ENCODE measurements around the gene AFAP1.

Gene AFAP1

GRCh38 chr4:7781993-7782392 lies 157.7 kb downstream of the AFAP1 start:
- H3K4me3 ChIP-seq (ENCODE audit: low read depth, low read length), result no peak overlapping the region
- no peak for DNase-seq
- peaks cover 76% of the 10 kb centered on the region for H3K36me3 ChIP-seq (replicated peaks)
- no peak for TF ChIP-seq CTCF (IDR thresholded peaks at IDR 0.05; ENCODE audit: low read depth, low read length, missing control alignments)
- no peaks in the 10 kb centered on the region for H3K27me3 ChIP-seq (replicated peaks)
- peak overlapping the region; percentile 63 for H3K27ac ChIP-seq
- in situ Hi-C loops (cut with HindIII; ENCODE audit: low pct_ligation_motif_present, low sequenced_read_pairs), result no loop called here

DNA sequence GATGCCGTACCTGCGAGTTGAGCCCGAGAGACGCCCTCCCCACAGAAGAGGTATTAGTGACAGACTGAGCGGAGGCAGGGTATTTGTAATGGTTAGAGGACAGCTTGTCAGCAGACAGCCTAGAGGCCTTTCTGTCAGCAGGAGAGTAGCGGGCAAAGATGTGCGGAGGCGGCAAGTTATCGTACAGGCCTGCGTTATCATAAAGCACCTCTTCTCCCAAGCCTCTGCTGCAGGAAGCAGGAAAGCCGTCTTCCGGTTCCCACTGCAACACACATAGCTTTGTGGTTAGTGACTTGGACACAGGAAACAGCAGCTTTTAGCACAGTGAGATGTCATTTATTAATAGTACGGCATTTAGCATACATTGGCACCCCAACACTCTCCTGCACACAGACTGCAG lies 158.3 kb downstream of the AFAP1 start:
- no peak for TF ChIP-seq CTCF (IDR thresholded peaks at IDR 0.05; ENCODE audit: low read depth, low read length, missing control alignments)
- in situ Hi-C loops (cut with HindIII; ENCODE audit: low pct_ligation_motif_present, low sequenced_read_pairs), result no loop called here
- Histone ChIP-seq H3K27me3 (replicated peaks) (no peaks in the 10 kb centered on the region), H3K4me3 (ENCODE audit: low read depth, low read length) (no peak overlapping the region), H3K27ac (peak overlapping the region; percentile 63), H3K36me3 (replicated peaks) (peaks cover 77% of the 10 kb centered on the region)
- peak; percentile 86 for DNase-seq

DNA sequence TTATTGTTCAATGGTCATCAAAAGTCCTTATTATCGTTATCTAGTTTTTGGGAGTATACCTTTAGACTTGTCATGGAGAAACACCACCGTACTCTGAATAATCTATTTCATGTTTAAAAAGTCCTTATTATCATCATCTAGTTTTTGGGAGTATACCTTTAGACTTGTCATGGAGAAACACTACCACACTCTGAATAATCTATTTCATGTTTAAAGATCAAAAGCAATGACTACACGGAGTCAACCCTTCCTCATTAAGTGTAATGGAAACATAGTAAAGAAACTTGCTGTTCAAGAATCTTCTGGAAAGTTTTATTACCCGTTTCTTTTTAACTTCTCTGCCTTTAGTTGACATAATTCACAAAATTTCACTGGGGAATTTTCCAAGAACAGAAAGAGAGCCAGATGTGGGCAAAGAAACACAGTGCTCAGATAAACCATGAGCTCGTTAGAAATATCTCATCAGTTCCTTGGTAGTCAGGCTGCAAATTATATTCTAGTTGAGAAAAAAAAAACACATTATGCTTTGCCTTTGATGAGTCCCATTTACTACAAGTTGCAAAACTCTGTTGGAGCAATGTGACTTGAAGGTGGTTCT lies 158.8 kb downstream of the AFAP1 start:
- in situ Hi-C loops (cut with HindIII; ENCODE audit: low pct_ligation_motif_present, low sequenced_read_pairs), result no loop called here
- no peak for TF ChIP-seq CTCF (IDR thresholded peaks at IDR 0.05; ENCODE audit: low read depth, low read length, missing control alignments)
- Histone ChIP-seq H3K36me3 (replicated peaks) (peaks cover 77% of the 10 kb centered on the region), H3K4me3 (ENCODE audit: low read depth, low read length) (no peak overlapping the region), H3K27ac (peak overlapping the region; percentile 63), H3K27me3 (replicated peaks) (no peaks in the 10 kb centered on the region)
- DNase-seq, result no peak

DNA sequence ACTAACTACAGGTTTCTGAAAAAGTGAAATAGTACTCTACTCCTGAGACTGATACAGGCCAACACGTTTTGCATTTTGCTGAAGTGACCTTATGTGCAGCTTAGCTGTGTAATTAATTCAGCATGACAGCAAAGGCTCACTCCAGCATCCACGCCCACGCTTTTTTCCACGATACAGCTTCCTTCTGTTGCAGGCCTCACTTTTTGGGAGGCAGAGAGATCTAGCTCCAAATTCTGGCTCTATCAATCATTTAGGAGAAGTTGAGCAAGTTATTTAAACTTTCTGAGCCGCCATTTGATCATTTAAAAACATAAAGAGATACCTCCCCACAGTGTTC lies 160.3 kb downstream of the AFAP1 start:
- H3K27ac ChIP-seq, result peak overlapping the region; percentile 49
- DNase-seq, result peak; percentile 28
- no peaks in the 10 kb centered on the region for H3K27me3 ChIP-seq (replicated peaks)
- H3K4me3 ChIP-seq (ENCODE audit: low read depth, low read length), result no peak overlapping the region
- no peak for TF ChIP-seq CTCF (IDR thresholded peaks at IDR 0.05; ENCODE audit: low read depth, low read length, missing control alignments)
- peaks cover 77% of the 10 kb centered on the region for H3K36me3 ChIP-seq (replicated peaks)
- in situ Hi-C loops (cut with HindIII; ENCODE audit: low pct_ligation_motif_present, low sequenced_read_pairs), result no loop called here

- H3K27ac ChIP-seq, result peak overlapping the region; percentile 49
- H3K36me3 ChIP-seq (replicated peaks), result peaks cover 77% of the 10 kb centered on the region
- in situ Hi-C loops (cut with HindIII; ENCODE audit: low pct_ligation_motif_present, low sequenced_read_pairs), result no loop called here
- no peaks in the 10 kb centered on the region for H3K27me3 ChIP-seq (replicated peaks)
- no peak for TF ChIP-seq CTCF (IDR thresholded peaks at IDR 0.05; ENCODE audit: low read depth, low read length, missing control alignments)
- DNase-seq, result no peak
- peak overlapping the region; percentile 24 for H3K4me3 ChIP-seq (ENCODE audit: low read depth, low read length)
These were observed 160.9 kb downstream of the AFAP1 start for GRCh38 chr4:7778510-7779431.

Measured in brain microvascular endothelial cell (primary cell).